Effector CD4-positive, alpha-beta T cell (primary cell): ENCODE results near the gene CD109.
"Not testable (repeated sequence)": the region's sequence is repeated elsewhere in the genome, so short reads cannot be mapped to it uniquely, and the experiment has no call there.

Source experiments
- DNase-seq: peaks from one replicate; pipeline ENCODE4 v3.0.0-alpha.2; 2020

The CD109 gene

DNA sequence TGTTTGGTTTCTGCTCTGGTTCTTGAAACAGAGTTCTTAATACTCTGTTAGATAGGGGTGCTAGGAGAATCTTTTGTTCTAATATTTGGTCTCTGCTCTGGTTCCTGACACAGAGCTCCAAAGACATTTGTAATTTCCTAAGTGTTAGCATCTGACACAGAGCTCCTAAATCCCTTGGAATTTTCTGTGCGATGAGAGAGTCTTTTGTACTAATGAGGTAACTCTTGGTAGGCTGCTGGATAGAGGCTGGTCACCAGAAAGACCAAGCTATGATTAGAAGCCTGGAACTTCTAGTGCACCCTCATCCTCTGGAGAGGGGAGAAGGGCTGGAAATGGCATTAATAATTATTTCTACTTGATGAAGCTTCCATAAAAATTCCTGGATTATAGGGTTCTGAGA is 7.7 kb upstream of the CD109 start:
- DNase-seq, result no peak

DNA sequence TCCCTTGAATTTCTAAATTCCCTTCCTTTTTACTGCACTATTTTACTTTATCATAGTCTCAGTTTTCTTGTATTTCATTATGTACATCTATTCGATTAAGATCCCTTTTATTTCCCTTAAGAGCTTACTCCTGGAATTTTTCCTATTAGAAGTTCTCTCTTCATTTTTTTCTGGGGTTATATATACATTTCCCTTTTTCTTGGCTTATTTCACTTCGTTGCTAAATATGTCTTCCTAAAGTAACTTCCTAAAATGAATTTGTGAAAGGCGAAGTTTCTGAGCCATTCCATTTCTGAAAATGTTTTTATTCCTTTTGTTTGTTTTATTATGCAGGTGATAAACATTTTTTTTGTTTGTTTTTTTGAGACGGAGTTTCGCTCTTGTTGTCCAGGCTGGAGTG is 5.9 kb upstream of the CD109 start:
- DNase-seq, result no peak

DNA sequence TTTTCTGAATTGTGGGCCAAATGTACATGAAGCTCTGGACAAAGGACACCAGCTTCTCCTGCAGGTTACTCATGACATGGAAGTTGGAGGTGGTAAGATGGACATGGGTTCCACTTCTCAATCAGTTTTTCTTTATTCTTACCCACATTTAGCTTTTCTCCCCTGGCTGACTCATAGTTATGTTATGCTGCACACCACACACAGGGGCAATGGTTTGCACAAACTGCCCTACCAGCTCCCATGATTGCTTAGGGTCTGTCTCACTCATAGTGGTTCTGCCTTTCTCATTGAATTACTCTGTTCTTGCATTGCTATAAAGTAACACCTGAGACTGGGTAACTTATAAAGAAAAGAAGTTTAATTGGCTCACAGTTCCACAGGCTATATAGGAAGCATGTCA is 4.5 kb upstream of the CD109 start:
- DNase-seq, result no peak

DNA sequence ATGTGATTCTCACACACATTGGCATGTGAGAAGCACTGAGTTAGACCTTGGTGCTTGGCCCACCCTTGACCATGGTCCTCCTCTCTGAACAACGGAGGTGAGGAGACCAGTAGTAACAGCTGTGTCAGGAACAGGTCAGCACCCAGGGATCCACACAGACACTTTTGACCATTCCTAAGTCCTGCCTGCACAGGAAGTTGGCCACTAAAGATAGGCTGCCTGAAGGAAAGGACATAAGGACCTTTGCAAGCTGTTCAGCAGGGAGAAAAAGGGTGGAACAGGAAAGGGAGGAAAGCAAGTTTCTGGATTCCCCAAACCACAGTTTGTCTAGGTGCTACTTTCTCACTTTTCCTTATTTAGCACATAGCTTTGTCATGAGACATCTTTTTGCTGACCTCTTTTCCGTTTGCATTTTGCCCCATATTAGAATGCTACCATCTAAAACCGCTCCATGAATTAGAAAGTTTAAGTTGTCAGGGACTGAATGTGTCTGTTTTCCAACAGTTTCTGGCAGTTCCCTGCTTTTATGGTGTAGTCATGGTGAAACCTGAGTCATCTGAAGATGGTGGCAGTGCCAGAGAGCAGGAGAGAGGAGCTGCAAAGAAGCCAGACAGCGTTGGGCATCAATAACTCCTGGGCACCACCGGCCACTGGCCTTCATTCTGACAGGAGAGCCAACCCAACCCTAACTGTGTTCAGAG is 1.1 kb upstream of the CD109 start:
- no peak for DNase-seq

DNA sequence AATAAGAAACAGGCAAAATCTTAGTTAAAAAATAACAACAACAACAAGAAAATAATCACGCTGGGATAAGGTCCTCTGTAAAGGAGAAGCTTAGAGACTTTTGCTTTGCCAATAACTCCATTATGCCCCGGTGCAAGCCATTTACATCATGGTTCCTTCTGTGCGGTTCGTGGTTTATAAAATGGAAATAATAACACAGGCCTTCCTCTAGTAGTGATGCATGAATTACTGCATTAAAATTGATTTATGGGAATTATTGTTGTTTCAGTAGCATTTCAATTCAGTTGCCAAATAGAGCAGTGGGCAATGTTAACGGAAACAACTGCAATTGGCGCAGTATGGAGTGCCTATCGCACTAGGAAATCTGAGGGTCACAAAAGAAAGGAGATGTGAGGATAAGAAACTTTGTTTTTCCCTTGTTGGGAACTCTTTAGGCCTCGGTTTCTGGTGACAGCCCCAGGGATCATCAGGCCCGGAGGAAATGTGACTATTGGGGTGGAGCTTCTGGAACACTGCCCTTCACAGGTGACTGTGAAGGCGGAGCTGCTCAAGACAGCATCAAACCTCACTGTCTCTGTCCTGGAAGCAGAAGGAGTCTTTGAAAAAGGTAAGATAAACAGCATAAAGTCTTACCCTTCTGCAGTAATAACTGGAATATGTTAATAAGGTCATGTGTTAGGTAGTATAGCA is 1.1 kb downstream of the CD109 start:
- no peak for DNase-seq

DNA sequence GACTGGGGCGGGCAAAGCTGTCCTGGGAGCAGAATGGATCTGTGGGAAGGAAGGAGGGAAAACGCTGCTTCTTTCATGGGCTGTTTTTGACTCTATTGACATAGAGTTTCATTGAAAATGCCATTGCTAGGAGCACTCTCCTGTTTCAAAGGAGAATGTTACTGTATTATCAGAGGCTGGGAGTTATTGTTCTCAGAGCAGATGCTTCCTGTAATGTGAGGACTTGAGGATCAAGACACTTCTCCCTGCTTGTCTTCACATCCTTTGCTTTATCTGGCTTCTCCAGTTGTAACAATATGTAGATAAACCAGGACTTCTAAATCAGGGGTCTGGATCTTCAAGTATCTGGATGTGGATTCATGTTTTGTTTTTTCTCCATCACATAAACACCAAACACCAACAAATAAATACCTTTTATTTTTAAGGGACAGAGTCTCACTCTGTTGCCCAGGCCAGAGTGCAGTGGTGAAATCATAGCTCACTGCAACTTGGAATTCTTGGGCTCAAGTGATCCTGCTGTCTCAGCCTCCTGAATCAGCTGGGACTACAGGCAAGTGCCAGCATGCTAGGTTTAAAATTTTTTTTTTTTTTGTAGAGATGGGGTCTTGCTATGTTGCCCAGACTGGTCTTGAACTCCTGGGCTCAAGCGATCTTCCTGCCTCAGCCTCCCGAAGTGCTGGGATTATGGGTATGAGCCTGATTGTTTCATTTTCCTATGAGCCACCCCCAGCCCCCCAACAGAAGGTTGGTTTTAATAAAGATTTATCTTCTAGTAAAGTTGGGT is 3.9 kb downstream of the CD109 start:
- no peak for DNase-seq

DNA sequence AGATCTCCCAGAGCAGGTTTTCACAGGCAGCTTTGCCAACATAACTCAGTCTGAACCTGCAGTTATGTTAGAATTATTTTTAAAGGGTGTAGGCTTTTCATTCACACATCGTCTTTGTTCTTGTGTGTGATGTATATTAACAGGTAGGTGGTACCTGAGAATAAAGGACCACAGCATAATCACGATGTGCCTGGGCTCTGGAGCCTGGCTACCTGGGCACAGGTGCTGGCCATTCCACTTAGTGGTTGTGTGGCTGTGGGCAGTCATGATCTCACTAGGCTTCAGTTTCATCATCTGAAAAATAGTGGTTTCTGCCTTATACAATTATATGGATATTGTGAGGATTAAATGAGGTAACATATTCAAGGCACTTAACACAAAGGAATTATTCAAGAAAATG is 6.4 kb downstream of the CD109 start:
- no peak for DNase-seq

DNA sequence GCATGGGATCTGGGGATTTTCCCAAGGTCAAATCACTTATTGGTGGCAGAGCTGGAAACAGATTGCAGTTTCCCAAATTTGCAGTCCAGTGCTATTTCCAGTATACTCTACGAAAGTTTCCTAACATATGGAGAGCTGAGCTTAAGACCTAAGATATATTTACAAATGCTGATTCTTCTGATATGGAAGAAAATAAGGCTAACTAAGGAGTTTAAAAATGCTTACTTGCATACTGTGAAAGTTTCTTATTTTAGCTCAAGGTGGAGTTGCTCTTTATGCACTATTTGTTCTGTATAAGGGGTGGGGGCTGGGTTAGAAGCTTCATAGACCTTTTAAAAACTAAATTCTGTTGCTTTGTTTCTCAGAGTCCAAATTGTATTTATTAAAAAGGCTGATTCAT is 7.5 kb downstream of the CD109 start:
- no peak for DNase-seq

DNA sequence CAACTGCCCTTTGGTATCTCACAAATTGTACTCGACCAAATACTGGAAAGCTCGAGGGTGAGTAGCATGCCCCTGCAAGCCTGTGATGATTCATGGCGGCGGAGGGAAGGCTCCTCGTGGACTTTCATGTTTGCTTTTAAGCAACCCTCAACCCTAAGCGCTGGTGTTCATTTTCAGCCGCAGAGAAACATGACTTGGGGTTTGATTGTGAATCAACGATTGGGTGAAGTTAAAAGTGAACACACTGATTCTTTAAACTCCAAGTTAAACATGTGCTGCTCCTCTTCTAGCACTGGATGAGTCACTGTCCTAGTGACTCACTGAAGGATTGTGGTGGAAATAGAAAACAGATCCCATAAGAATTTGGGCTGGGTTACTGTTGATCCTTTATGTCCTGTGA is 8.3 kb downstream of the CD109 start:
- no peak for DNase-seq

DNA sequence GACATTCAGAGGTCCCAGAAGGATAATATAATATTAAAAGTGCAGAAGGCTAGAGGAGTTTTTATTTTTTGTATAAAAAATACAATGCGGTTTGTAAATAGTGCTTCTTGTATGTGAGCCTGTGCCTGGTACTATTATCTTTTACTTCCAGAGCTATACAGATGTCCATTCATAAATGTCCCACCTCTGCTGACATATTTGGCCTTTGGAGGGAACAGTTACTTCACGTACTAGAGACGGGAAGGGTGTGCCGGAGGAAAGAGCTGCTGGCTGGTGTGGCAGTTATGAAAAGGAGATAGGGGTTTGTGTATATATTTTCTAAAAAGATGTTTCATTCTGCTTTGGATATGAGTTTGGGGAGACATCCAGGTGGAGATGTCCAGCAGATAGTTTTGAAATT is 8.8 kb downstream of the CD109 start:
- no peak for DNase-seq

DNA sequence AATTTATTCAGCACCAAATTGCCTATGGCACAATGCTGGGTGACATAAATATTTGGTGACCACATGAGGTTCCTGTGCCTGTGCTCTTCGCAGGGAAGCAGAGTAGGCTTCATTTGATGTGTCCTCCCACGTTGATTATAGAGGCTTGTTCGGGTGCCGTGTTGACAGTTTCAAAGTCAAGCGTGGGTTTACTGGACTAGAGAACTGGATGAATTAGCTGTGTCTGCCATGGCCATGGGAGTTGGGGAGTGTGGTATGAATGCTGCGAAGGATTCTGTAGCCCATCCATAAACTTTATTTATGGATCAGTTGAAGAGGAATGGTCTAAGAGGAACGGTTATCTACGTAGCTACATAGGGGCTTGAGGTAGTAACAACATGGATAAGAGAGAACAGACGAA is 11.0 kb downstream of the CD109 start:
- no peak for DNase-seq

DNA sequence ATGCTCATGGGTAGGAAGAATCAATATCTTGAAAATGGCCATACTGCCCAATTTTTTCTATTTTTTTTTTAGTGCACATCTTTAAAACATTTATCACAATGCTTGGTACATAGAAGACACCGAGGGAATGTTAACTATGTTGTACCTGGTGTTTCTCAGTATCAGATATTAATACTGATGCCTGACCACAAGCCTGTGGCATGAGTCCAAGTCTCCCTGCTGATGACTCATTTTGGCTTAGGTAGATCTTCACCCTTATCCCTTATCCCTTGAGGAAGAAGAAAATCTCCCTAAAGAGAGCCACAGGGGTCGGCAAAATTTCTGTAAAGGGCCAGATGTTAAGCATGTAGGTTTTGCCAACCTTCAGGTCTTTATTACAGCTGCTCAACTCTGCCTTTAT is 14.5 kb downstream of the CD109 start:
- no peak for DNase-seq

DNA sequence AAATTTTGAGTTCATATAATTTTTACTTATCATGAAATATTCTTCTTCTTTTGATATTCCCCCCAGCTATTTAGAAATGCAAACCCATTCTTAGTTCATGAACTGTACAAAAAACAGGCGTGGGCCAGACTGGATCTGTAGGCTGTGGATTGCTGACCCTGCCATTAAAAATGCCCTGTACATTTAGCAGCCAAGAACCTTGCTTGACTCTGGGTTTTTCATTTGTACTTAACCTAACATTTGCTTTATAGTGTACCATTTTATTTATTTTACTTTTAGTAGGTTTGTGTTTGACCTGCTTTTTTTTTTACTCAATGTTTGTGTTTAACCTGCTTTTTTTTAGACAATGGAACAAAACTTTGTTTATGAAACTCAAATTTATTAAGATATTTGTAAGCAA is 14.9 kb downstream of the CD109 start:
- no peak for DNase-seq

DNA sequence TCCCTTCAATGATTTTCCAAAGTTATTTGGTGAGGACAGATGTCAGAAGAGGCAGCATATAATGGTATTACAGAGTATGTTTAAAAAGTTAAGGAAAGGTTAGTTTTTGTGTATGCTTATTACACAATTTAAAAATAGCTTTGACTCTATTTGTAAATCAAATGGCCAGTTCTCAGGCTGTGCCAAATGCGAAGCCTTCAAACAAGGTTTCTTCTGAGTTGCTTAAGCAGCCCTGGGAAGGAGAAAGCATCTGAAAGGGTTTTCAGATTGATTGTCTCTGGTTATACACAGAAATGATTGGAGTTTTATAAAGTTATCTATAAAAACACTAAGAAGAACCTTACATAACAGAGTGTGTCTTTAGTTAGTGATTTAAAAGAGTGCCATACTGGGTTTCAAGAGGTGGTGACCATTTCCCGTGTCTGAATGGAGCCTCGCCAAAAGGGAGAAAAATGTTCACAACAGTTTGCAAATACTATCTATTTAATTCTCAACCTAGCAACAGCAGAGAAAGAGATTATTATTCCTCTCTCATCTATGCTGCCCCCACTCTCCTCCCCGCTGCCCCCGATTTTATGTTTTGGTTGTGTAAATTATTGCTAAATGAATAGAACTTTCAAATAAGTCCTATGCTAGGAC is 16.7 kb downstream of the CD109 start:
- no peak for DNase-seq

DNA sequence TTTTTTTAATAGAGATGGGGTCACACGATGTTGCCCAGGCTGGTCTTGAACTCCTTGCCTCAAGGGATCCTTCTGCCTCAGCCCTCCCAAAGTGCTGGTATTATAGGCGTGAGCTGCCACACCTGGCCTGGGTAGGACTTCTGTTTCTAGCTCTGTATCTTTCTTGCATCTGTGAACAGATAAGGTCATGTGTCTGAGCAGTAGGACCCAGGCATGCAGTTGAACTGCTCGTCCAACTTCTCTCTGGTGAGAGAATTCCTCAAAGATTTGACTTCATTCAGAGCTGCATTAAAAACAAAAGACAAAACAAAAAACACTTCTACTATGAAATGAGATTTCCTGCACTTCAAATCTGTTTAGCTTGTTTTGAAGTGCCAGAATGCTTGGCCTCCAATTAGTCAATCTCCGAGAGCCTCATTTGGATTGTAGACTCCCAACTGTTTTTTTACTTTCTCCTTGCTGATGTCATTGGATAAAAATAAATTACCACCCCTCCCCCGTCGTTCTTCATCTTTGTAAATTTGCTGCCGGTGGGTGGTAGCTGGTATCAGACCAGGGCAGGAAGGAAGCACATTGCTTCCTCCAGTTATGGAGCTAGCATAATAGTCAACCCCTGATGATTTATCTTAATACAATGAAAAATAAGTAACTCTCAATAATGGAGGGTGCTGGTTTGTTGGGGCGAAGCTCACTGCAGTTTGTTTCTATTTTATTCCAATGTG is 17.6 kb downstream of the CD109 start:
- no peak for DNase-seq

DNA sequence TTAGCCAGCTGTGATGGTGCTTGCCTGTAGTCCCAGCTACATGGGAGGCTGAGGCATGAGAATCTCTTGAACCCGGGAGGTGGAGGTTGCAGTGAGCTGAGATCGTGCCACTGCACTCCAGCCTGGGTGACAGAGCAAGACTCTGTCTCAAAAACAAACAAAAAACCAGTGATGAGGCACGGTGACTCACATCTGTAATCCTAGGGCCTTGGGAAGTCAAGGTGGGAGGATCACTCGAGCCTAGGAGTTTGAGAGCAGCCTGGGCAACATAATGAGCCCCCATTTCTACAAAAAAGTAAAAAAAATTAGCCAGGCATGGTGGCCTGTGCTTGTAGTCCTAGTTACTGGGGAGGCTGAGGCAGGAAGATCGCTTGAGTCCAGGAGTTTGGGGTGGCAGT is 19.1 kb downstream of the CD109 start:
- not testable (repeated sequence) for DNase-seq

DNA sequence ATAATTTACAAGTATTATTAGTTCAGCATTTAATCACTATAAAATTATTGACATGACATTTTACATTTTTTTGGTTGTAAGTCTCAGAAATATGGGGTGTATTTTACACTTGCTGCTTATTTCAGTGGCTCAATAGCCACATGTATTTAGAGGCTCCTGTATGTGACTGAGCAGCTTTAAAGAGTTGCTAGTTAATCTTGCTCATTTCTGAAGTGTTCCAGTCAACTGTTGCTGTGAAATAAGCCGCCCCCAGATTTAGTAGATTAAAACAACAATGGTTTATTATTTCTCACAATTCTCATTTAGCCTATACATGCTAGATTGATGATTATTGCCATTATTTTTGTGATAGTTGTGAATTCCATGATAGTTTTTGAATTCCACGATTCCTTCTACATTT is 23.0 kb downstream of the CD109 start:
- DNase-seq, result no peak

DNA sequence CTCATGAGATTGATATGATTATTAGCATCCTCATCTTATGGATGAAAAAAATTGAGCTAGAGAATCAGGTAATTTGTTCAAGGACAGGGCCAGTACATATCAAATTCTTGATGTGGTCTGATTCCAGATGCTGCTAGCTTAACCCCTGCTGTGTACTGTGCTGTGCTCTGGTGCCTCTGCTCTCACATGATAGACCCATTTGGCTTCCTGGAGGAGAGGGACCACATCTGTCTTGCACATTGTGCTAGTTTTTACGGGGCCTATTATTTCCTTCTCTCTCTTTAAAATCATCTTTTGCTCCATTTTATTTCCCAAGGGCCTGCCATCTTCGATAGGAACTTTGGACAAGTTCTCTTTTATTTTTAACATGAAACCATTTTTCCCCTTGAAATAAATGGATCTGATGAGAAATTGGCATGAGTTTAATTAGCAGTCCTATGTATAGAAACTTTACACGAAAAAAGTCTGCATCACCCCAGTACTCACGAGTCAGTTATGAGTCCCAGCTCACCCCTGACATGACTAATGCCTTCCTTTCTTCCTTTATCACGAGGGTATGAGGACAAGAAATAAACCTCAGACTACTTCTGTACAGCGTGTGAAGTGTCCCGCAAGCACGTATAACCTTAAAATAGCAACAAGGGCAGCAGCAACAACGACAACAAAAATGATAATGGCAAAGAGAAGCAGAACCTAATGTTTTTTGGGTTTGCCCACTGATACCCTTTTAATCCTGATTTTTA is 26.5 kb downstream of the CD109 start:
- no peak for DNase-seq

DNA sequence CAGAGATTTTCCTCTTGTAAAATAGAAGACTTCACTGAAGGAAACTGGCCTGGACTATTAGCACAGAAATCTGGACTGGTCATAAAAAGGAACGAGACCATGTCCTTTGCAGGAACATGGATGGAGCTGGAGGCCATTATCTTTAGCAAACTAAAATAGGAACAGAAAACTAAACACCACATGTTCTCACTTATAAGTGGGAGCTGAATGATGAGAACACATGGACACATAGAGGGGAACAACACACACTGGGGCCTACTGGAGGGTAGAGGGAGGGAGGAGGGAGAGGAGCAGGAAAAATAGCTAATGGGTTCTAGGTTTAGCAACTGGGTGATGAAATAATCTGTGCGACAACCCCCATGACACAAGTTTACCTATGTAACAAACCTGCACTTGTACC is 27.5 kb downstream of the CD109 start:
- not testable (repeated sequence) for DNase-seq

DNA sequence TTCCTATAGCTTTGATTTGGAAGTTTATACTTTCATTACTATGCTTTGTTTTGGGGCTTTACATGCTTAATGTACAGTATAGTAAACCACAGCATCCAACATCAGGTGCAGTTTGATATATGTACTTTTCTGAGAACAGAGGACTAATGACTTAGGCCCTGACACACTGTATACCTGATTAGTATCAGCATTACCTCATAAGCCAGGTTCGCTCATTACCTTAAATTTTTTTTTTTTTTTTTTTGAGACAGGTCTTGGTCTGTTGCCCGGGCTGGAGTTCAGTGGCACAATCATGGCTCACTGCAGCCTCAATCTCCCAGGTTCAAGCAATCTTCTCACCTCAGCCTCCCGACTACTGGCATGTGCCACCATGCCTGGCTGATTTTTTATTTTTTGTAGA is 28.4 kb downstream of the CD109 start:
- no peak for DNase-seq

DNA sequence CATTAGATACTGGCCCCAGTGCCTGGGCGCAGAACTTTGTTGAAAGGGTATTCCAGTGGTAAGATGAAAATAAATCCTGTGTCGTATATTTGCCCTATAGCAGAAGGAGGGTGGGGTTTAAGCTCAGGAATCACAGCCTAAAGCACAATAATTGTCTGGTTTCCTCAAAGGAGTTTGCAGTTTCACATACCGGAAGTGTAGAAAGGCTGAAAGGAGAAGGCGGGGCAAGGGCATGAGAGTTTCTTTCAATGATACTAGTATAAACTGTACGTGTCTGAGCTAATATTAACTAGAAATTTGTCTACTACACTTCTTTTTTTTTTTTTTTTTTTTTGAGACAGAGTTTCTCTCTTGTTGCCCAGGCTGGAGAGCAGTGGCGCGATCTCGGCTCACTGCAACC is 29.2 kb downstream of the CD109 start:
- DNase-seq, result not testable (repeated sequence)

DNA sequence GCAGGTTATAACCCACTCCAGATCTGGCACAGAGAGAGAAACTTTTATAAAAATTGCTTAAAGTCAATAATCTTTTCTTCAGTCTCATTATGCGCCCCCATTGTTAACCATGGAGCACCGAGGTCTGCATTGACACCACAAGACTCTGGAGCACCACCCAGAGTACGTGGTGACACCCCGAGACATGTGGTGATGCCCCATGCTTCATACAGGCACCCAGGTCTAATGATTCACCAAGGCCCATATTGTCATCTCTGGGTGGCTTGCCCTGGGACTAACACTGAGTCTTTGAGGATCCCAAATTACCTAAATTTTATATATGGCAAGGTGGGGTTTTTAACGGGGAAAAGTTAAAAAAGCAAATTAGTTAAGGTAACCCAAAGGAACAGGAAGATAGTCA is 31.1 kb downstream of the CD109 start:
- no peak for DNase-seq
